ENCODE data around the gene LPIN2.
A peak's percentile ranks its signal among the peaks of the same experiment; 100 is the strongest.
"Not testable (repeated sequence)": the region's sequence is repeated elsewhere in the genome, so short reads cannot be mapped to it uniquely, and the experiment has no call there.

The LPIN2 gene

DNA sequence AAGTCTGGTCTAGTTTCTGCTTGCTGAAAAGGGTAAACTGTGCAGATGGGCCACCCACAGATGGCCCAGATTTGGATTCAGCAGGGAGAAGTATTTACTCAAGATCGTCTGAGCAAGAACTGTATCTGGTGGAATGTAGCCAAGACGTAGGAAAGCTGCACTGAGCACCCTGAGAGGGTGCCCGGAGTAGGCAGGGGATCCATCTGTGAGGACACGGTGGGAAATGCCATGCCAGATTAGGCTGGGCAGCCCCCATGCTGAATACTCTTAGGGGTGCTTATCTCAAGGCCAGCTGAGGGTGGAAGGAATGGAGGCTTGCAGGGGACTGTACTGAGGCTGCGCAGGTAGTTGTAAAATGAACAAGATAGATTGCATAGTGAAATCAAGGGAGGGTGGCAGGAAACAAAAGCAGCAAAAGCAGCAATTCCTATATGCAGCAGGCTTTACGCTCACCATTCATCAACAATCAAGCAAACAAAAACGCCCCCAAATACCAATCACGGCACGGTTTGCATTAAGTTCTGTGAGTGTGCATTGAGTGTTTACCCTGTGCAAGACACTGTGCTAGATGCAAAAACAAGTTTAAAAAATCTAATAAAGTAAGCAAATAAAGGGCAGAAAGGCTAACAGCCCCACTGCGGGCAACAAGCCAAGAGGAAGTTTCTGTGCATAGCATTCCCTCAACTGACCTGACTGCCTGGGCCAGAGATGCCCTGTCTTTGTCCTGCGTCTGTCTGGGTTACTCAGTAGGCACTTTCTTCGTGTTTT is 32.2 kb upstream of the LPIN2 start:
- DNase-seq (ENCODE audit: low spot score) = no peak

DNA sequence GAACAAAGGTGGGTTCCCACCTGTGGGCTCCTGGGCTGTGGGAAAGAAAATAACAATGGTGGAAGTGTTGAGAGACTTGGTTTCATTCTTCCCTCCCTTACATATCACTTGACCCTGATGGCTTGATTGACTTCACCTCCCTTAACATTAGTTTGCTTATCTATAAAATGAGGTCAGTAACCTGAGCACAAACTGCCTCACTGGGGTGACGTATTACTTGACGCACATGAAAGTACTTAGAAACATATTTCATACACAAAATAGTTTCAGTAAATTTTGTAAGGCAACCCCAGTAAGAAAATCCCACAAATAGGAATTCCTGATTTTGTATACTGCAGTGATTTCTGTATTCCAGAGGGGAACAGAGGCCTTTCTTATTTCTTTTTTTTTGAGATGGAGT is 29.4 kb upstream of the LPIN2 start:
- DNase-seq (ENCODE audit: low spot score) = no peak

DNA sequence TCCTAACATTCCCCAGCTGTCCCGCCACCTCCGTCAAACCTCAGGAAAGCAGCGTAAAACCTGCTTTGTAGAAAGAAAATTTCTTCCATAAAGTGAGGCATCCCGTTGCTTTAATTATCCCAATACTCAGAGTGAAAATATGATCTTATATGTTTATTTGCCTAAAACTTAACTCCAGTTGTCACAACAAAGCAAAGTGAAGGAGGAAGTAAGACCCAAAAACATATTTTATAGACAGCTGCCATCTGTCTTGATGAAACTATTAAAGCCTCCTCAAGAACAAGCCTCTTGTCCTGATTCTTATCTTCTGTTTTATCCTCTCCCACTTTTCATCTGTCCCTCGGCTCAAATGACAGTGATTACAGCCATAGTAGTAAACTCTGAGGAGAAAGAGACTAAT is 28.9 kb upstream of the LPIN2 start:
- DNase-seq (ENCODE audit: low spot score) = no peak

DNA sequence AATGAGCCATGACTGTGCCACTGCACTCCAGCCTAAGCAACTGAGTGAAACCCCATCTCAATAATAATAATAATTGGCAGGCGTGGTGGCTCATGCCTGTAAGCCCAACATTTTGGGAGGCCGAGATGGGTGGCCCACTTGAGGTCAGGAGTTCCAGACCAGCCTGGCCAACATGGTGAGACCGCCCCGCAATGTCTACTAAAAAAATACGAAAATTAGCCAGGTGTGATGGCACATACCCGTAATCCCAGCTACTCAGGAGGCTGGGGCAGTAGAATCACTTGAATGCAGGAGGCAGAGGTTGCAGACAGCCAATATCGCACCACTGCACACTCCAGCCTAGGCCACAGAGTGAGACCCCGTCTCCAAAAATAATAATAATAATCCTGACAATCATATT is 27.9 kb upstream of the LPIN2 start:
- no peak for DNase-seq (ENCODE audit: low spot score)

DNA sequence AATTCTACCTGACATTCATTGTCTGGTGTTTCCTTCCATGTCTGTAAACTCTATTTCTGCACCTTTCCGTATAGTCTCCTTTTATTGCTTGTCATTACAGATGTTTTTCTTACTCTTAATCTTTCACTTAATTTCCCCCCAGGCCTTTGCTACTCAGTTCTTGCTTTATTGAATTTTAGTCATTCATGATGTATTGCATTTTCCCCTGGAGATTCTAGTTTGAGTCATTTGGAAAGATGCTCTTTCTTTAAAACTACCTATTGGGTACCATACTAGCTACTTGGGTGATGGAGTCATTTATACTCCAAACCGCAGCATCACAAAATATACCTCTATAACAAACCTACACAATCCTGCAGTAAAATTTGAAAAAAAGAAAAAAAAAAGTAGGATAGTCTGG is 27.2 kb upstream of the LPIN2 start:
- no peak for DNase-seq (ENCODE audit: low spot score)

DNA sequence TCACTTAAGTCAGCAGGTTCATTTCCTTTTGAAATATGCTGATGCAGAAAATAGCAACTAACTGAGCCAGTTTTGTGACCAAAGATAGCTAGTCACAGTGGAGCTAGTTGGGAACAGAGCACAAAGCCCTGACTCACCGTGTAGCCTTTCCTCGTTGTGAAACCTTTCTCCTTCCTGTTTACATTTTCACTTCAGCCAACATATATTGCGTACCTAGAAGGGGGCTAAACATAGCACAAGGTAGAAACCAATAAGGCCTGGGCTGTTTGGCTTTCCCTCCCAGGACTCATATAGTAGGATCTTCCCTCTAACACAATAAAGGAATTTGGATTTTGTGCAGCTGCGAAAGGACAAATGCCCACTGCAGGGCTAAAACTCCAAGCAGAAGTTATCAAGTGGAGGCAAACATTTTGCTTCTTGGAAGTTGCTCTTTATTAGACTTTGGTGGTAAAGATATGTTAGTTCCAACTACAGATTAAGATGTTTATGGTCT is 24.5 kb upstream of the LPIN2 start:
- peak; percentile 43 for DNase-seq (ENCODE audit: low spot score)

DNA sequence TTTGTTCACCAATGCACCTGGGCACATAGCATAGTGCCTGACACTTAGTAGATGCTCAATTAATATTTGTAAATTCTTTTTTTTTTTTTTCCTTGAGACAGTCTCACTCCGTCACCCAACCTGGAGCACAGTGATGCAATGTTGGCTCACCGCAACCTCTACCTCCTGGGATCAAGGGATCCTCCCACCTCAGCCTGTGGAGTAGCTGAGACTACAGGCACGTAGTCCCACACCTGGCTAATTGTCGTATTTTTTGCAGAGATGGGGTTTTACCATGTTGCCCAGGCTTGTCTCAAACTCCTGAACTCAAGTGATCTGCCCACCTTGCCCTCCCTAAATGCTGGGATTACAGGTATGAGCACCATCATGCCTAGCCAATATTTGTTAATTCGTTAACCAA is 23.2 kb upstream of the LPIN2 start:
- DNase-seq (ENCODE audit: low spot score) = no peak

DNA sequence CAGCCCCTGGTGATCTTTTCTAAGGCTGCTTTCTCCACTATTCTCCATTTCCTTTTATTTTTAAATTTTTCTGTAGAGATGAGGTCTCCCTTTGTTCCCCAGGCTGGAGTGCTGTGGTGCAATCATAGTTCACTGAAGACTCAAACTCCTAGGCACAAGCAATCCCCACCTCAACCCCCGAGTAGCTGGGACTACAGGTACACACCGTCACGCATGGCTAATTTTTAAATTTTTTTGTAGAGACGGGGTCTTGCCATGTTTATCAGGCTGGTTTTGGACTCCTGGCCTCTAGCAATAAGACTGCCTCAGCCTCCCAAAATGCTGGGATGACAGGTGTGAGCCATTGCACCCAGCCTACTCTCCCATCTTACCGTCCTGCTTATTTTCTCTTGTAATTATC is 22.7 kb upstream of the LPIN2 start:
- no peak for DNase-seq (ENCODE audit: low spot score)

DNA sequence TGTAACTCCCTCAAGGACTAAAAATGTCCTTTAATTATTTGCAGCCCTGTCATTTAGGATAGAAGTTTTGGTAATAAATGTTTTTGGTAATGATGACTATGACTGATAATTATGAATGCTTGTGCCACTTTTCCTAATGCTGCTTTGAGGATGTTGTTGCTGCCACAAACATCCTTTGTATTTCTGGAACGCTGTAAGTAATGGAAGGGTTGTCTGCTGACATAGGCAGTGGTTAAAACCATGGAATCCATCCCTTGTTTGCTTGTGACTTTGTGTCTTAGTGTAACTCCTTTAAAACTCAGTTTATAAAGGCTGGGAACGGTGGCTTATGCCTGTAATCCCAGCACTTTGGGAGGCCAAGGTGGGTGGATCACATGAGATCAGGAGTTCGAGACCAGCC is 19.8 kb upstream of the LPIN2 start:
- DNase-seq (ENCODE audit: low spot score) = no peak

DNA sequence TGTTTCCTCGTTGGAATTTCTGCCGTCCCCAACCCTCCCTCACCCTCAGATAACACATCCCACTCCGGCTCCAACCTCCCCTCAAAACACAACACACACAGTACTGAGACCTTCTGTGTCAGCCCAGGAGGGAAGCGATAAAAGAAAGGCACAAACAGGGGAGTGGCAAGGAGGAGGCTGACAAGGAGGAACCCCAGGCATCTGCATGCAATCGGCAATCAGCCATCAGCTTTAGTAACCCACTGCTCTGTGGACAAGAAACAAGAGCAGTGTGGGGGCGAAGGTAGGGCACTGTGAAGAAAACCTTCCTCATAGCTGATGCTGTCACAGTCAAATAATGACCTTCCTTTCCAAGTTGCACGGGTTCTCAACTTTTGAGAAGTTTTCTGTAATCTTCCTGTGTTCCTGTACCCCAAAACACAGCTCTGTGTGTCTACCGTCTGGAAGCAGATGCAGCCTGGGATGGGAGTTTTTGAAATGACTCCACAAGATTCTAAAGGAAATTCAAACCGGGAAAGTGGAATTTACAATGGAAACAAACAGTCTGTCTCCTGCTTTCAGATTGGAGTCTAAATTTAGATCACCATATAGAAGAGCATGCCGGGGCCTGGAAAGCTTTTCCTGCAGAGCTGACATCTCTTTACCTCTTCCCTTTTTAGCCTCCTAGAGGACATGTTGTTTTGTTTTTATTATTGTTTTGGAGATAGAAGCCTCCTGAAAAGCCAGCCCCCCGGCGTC is 16.4 kb upstream of the LPIN2 start:
- DNase-seq (ENCODE audit: low spot score) = no peak

DNA sequence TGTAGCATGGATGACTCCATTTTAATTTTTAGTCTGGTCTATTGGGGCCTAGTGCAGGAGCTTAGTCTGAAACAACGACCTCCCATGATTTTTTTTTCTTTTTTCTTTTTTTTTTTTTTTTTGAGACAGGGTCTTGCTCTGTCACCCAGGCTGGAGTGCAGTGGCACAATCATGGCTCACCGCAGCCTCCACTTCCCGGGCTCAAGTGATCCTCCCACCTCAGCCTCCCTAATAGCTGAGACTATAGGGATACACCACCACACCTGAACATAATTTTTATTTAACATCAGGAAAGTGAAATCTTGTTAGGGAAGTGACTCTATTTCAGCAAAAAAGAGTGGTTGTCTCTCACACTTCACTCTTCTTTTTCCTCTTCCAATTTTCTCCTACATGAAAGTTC is 15.2 kb upstream of the LPIN2 start:
- DNase-seq (ENCODE audit: low spot score) = not testable (repeated sequence)

DNA sequence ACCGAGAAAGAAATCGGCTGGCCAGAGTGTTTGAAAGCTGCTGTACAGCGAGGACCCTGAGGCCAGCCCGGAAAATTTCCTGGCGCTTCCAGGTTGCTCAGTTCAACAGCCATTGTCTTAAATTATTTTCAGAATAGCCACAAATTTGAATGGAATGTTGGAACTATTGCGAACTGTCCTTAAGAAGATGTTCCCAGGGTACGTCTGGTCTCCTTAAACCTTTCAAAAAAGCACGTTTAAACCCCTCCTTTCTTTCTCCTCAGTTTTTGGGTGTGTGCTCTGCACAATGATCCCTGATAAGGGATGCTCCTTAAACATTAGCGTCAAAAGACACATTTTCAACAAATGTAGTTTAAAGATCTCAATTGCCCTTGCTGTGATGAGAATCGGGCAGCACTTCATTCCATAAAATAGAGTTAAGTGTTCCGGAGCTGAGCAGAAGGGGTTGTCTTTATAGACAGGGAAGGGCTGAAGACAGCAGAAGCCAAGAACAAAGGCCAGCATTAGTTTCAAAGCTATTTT is 14.5 kb upstream of the LPIN2 start:
- no peak for DNase-seq (ENCODE audit: low spot score)

DNA sequence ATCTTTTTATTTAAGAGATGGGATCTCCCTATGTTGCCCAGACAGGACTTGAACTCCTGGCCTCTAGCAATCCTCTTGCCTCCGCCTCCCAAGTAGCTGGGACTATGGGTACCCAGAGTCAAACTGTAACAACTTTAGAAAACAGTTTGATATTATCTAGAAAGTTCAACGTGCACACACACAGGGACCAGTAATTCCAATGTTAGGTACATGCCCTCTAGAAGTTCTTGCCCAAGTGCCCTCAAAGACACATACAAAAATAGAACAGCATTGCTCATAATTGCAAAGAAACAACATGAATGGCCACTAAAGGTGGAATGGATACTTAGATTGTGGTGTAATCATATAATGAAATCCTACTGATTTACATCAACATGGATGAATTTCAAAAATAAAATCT is 12.6 kb upstream of the LPIN2 start:
- DNase-seq (ENCODE audit: low spot score) = no peak

DNA sequence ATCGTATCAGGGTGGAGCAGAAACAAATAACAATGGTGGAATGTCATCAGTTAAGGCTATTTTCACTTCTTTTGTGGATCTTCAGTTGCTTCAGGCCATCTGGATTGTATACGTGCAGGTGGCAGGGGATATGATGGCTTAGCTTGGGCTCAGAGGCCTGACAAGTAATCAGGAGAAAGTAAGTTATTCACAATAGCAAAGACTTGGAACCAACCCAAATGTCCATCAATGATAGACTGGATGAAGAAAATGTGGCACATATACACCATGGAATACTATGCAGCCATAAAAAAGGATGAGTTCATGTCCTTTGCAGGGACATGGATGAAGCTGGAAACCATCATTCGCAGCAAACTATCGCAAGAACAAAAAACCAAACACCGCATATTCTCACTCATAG is 10.7 kb upstream of the LPIN2 start:
- not testable (repeated sequence) for DNase-seq (ENCODE audit: low spot score)

DNA sequence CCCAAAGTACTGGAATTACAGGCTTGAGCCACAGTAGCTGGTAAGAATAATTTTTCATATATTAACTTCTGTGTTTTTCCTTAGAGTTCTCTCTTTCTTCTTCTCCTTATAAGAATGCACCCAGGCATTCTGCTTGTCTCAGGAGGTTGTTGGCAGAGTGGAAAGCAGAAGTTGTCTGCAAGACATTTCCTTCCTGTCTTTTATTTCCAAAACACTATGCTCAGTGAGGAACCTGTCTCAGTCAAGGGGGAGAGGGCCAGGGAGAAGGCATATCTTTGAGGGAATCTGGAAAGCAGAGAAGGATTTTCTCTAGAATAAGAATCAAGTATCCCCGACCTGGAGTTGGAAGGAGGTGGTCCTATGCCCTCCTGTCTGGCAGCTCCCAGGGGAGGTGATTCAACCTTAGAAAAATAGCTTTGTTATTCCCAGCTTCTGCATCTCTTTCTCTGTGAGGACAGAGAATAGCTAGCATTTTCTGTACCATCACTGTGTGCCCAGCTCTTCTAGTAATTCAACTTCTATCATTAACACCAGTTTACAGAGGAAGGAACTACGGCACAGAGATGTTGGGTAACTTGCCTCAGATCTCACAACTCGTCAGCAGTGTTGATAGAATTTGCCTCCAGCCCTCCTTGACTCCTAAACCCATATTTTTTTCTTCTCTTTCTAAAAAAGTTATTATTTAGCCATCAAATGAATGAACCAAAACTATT is 3.8 kb upstream of the LPIN2 start:
- no peak for DNase-seq (ENCODE audit: low spot score)

DNA sequence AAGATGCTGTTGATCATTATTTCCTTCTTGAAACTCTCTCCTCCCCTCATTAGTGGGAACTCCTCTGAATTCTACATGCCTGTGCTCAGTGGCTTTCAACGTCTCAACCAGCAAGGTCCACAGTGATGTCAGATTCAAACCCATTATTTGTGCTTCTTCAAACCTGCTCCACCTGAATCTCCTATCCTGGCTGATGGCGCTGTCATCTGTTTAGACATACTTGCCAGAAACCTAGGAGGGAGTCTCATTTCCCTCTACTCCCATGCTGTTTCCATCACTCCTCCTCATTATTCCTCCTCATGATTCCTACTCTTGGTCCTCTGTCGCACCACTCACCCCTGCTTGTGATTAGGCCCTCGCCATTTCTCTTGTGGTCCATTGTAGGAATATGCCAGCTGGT is 2.9 kb upstream of the LPIN2 start:
- no peak for DNase-seq (ENCODE audit: low spot score)

DNA sequence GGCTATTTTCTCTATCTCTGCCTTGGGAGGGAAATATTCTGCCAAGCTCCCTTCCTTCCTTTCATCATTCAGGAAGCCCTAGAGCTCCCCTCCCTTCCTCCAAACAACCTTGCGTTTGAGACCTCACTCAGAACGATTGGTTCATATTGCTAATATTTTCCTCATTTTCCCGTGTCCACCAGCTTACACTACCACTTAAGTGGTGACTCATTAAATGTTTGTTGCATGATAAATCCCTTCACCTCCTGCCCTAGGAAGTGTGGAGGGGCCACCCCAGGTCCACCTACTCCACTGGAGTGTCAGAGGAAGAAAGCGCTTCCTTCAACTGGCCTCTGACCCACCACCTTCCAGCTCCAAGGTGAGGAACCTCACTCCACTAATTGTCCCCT is 2.3 kb upstream of the LPIN2 start:
- no peak for DNase-seq (ENCODE audit: low spot score)

DNA sequence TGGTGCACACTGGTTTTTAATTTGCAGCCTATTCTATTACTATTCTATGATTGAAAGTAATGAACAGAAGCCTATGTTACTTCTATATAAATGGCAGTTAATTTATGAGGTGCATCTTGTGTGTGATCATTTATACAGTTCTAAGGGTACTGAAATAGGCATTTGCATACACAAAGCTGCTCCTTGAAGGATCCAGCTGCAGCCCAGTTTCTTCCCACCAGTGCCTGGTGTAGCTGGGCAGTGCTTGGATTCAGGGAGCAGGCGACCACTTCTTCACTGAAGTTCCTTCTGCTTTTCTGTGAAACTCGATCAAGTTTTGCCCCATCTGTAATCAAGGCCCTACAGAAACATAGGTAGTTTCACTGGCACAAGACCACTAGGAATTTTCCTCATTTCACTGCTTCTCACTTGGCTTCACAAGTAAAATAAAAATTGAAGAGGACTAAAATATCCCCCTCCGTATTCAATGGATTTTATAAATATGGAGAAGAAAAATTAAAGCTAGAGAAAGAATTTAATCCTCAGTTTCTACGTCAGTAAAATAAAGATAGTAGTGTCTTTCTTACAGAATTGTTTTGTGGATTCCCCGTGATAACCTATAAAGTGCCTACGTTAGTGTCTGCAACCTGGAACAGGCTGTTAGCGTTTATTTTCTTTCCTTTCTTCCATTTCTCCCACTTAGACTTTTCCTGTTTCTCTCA is 1.7 kb upstream of the LPIN2 start:
- no peak for DNase-seq (ENCODE audit: low spot score)

DNA sequence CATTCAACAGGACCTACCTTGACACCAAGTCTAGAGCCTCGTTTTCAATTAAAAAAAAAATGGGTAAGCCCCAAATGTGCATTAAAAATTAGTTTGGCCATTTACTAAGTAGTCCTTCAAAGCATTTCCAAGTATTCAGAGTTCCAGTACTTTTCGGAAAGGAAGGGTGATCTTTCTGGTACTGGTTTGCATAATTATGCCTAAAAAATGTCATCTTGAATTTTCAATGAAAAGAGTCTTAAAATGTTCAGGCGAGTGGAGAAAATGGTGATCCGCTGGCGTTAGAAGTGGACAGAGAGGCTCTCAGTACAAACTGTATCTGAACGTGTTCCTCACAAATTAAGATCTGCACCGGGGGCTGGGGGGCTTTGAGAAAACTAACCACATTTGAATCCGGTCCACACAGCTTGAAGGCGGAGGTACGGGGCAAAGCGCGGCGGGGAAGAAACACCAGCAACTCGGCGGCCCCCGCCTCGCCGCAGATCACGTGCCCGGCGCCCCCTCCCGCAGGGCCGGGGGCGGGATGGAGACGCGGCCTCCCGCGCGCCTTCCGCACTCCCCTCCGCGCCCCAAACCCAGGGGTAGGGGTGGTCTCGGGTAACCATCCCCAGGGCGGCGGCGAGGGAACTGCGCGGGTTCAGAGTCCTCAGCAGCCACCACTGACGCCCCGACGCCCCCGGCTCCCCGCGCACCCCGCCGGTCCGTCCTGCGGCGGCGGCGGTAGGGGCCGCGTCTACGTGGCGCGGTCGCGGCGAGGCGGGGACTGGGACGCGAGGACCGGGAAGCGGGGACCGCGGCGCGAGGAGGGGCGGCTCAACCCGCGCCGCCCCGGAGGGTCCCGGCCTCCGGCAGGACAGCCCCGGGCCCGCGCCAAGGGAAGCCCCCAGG is 564 bp downstream of the LPIN2 start:
- DNase-seq (ENCODE audit: low spot score) = peak; percentile 27

DNA sequence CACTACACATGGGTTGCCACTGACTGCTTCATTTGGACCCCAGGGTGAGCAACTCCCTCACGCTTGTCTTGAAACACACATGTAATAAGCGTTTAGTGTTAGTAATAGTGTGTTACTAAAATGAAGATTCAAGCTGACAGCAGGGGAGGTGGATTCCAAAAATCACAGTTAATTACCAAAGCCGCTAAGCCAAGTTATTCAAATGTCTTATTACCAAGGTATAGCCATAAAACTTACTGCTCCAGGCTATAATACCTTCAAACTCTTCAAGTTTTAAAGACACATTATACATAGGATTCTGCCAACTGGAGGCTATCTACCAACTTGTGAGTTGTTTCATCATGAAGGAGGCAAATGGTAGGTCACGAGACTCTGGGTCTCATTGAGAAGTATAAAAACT is 2.9 kb downstream of the LPIN2 start:
- DNase-seq (ENCODE audit: low spot score) = no peak

DNA sequence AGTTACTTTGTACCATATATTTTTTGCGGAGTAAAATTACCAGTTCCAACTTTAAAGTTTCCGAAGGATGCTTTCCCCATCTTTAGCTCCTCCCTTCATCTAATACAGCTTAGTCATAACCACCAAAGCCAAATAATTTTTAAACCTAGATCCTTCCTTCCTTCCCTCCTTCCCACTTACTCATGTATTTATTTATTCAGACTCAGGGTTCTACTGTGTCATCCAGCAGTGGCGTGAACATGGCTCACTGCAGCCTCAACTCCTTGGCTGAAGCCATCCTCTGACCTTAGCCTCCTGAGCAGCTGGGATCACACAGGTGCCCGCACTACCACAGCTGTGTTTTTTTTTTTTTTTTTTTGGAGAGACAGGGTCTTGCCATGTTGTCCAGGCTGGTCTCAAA is 4.4 kb downstream of the LPIN2 start:
- no peak for DNase-seq (ENCODE audit: low spot score)
